NCI-H1930 (cell line): Measurements from ENCODE around the gene PCP4.

Experiments used
- DNase-seq, 2 experiments: peaks; one replicate each; lab custom pipeline; 2025; lab: John Stamatoyannopoulos, UW

The PCP4 gene

DNA sequence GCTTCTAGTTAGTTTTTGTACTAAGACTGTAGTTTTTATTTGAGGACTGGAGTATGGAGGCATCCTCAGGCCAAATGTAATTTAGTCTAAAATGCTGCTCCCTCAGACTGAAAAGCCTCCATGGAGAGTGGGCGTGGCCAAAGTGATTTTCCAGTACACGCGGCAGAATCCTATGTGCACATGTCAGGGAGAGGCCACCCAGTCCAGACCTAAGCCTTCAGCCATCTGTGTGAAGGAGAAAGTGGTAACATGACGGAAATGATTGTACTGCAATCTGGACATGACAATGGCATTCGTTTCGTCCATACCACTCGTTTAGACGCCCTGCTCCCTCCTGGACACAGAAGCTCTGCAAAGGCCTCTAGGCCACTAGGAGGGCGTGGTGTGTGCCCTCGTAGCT lies 56.2 kb downstream of the PCP4 start:
- no peak for DNase-seq

GRCh38 chr21:39924577-39925308 lies 57.5 kb downstream of the PCP4 start:
- DNase-seq, result no peak

DNA sequence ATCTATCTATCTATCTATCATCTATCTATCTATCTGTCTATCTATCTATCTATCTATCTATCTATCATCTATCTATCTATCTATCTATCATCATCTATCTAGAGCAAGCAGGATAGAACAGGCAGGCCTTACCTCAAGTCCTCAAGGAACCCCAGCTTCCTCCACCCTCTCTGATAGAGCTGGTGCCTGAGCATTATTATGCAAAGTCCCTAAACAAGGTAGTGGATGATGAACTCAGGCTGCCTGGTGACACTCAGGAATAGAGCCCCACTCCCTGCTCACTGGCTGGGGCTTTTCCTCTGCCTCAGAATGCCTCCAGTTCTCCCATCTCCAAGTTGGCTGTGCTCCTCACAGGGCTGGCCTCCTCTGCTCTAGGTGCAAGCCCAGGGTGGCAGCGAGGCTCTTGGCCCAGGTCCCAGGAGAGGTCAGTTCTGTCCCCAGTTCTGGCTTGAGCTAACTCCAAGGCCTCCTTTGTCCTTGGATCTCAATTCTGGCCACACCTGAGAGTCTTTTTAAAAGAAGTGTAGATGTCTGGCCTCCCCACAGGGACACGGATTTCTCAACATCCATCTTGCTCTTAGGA lies 60.2 kb downstream of the PCP4 start:
- no peak for DNase-seq

DNA sequence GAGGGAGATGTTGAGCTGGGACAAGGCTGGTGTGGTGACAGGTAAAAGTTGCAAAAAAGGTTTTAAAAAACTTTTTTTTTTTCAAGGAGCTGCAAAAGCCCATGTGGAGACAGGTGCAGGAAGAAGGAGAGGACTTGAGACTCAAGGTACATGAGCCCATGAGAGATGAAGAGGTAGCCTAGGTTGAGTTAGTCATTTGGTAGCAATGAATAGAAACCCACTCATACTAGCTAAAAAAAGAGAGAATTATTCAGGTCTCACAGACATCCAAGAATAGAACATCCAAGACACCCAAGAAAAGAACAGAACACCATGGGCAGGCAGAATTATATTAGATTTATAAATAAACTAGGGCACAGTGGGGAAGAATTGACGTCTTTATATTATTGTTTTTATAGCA lies 65.1 kb downstream of the PCP4 start:
- no peak for DNase-seq

- no peak for DNase-seq
These were observed 67.7 kb downstream of the PCP4 start for GRCh38 chr21:39934895-39935294.

GRCh38 chr21:39935716-39936115 lies 68.5 kb downstream of the PCP4 start:
- DNase-seq, result no peak

GRCh38 chr21:39938086-39938625 lies 70.9 kb downstream of the PCP4 start:
- DNase-seq, result no peak

DNA sequence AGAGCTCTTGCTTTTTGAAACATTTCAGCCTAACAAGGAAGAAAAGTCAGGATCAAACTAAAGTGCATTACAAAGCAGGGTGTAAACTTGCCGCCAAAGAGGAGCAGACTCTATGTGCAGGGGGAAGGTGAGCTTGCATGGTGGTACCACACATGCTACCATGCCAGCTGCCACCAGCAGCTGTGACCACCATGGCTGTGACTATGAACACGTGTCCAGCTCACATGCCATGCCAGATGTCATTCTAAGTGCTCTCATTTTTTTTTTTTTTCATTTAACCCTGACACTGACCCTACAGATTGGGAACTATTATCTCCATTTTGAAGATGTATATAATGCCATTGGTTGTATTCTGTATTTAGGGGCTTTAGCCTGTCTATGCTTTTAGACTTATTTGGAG lies 79.0 kb downstream of the PCP4 start:
- DNase-seq, result no peak

GRCh38 chr21:39947031-39947430 lies 79.8 kb downstream of the PCP4 start:
- DNase-seq, result no peak

GRCh38 chr21:39951183-39952101 lies 84.2 kb downstream of the PCP4 start:
- no peak for DNase-seq

DNA sequence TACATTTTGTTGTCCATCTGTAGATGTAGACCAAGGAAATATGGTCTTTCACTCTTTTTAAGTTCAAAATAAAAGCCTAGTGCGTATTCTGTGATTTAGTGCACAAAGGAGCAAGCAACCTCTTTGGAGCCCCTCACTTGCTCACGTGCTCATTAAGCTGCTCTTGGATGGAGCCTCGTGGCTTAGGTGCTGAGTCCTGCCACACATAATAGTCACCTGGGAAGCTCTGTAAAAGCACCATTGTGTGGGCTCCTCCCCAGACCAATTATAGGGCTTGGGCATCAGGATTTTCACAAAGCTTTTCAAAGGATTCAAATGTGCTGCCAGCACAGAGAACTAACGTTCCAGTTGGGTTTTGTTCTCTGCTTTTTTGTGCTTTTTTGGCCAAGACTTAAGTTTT lies 85.0 kb downstream of the PCP4 start:
- DNase-seq, result no peak

- DNase-seq, result no peak
These were observed 87.3 kb downstream of the PCP4 start for GRCh38 chr21:39954570-39954969.

DNA sequence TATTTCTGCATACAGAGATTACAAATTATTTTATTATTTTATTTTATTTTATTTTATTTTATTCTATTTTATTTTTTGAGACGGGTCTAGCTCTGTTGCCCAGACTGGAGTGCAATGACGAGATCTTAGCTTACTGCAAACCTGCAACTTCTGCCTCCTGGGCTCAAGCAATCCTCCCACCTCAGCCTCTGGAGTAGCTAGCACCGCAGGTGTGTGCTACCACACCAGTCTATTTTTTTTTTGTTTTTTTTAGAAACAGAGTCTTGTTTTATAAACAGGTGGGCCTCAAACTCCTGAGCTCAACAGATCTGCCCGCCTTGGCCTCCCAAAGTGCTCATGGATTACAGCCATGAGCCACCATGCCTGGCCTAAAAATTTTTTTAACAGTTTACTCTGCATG lies 88.1 kb downstream of the PCP4 start:
- DNase-seq, result no peak

- DNase-seq, result no peak
These were observed 89.3 kb downstream of the PCP4 start for GRCh38 chr21:39956586-39956985.

DNA sequence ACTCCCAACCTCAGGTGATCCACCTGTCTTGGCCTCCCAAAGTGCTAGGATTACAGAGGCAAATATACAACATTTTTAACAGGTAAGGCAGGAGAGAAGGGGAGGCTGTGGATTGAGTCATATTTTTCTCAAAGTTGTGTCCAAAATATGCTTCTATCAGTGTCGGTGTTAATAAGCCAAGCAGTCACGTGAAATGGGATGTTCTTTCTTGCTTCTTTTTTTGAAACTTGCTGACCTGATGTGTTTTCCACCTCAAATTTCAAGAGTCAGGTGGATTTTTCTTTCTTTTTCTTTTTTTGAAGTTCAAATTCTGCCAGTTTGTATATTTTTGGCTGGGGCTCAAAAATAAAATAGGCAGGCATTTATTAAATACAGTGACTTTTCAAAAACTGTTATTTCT lies 91.5 kb downstream of the PCP4 start:
- no peak for DNase-seq

- DNase-seq, result no peak
These were observed 94.0 kb downstream of the PCP4 start for GRCh38 chr21:39961251-39961650.

- no peak for DNase-seq
These were observed 97.8 kb downstream of the PCP4 start for GRCh38 chr21:39965026-39965425.

GRCh38 chr21:39966786-39967185 lies 99.5 kb downstream of the PCP4 start:
- DNase-seq, result no peak

GRCh38 chr21:39968010-39968409 lies 100.8 kb downstream of the PCP4 start:
- no peak for DNase-seq

GRCh38 chr21:39969691-39970364 lies 102.6 kb downstream of the PCP4 start:
- DNase-seq, result no peak

- DNase-seq, result no peak
These were observed 104.7 kb downstream of the PCP4 start for GRCh38 chr21:39971956-39972355.

GRCh38 chr21:39972471-39972870 lies 105.2 kb downstream of the PCP4 start:
- no peak for DNase-seq
